Fibroblast of peridontal ligament (primary cell): Measurements from ENCODE around the gene ANKRD65.
"Not testable (repeated sequence)": the region's sequence is repeated elsewhere in the genome, so short reads cannot be mapped to it uniquely, and the experiment has no call there.

ENCODE experiments used
- DNase-seq: peaks from one replicate; pipeline ENCODE4 v3.0.0-alpha.2; 2010; ENCODE audit errors: extremely low read depth

ANKRD65 gene

DNA sequence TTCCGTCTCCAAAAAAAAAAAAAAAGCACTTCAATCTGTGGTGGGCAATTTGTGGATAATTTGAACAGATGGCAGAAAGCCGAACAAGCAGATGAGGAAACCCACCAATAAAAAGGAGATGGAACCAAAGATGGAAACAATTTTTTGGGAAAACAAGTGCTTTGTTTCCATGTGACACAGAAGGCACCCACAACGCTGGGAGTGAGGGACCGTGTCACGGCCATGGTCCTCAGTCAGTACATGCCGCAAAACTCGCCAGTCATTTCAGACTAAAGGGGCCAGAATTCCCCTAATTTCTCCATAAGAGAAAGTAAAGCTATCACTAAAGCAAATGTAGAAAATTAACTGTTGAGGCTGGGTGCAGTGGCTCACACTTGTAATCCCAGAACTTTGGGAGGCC, 27.0 kb downstream of the ANKRD65 start:
- DNase-seq: no peak

DNA sequence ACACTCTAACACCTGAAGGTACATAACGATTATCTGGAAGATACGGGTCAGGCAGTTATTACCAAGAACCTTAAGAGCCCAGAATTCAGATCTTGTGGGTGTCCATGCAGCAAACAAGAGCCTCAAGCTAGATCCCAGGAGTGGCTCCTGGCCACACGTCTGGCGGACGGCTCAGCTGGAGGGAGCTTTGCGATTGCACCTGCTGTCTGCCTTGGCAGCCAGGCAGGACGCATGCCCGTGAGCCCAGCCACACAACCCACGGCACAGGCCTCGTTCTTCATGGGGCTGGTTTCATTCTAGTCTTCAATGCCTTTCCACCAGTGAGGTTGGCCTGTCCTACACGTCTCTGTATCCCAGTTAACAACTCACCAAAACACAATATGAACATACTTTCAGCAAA, 27.6 kb downstream of the ANKRD65 start:
- no peak for DNase-seq

DNA sequence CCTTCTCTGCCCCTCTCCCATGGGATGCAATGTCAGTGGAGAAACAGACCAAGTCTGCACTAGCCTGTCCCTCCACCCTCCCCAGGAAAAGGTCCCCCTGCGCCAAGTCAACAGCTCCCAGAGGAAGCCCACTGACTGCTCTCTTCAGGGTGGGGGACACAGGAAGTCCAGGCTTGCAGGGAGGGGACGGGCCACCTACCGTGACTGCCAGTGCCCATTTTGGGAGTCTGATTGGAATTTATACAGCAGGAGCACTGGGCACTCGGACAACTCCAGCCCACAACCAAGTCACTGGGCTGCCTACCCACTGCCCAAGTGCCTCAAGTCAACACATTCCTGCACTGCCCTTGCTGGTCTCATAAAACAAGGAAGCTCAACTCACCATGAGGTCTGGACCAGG, 28.1 kb downstream of the ANKRD65 start:
- DNase-seq: no peak

DNA sequence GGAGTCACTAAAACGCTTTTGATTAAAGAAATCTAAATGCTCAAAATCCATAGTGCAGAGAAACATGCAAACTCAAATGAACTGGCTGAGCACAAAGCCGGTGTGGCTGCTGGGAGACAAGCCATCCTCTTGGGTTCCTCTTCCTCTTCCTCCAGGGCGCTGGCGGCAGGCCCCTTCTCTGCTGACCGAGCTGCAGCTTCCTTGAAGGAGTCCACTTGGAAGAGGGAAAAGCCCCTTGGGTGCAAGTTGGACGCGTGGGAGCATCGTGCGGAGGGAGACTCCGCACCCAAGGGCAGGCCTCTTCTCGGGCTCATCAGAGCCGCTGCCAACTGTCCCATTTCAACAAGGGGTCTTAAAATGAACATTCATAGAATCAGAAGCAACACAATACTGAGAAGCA, 29.9 kb downstream of the ANKRD65 start:
- DNase-seq: no peak

DNA sequence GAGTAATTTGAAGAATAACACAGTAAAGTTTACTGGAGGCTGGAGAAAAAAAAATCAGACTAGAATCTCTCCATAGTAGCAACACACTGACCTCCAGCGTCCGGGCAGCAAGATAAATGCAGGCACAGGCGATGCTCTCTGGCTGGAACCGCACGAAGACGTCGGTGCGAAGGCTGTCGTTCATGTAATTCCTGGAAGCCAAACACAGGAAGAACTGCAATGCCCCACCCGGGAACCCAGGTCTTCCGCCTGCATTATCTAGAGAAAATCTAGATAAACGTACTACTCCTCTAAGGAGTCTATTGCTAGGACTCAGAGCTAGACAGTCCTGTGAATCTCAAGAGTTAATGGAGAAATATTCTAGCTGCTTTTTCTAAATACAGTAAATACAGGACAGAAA, 30.4 kb downstream of the ANKRD65 start:
- no peak for DNase-seq

DNA sequence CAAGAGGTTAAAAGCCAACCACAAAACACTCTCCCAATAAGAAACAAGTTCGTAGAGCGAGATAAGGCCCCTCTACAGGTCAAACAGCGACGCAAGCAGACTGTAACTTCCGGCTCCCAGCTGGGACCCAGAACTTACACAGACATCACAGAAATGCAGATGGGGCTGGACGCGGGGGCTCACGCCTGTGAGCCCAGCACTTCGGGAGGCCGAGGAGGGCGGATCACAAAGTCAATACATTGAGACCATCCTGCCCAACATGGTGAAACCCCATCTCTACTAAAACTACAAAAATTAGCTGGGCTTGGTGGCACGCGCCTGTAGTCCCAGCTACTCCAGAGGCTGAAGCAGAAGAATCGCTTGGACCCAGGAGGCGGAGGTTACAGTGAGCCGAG, 33.0 kb downstream of the ANKRD65 start:
- DNase-seq: no peak

DNA sequence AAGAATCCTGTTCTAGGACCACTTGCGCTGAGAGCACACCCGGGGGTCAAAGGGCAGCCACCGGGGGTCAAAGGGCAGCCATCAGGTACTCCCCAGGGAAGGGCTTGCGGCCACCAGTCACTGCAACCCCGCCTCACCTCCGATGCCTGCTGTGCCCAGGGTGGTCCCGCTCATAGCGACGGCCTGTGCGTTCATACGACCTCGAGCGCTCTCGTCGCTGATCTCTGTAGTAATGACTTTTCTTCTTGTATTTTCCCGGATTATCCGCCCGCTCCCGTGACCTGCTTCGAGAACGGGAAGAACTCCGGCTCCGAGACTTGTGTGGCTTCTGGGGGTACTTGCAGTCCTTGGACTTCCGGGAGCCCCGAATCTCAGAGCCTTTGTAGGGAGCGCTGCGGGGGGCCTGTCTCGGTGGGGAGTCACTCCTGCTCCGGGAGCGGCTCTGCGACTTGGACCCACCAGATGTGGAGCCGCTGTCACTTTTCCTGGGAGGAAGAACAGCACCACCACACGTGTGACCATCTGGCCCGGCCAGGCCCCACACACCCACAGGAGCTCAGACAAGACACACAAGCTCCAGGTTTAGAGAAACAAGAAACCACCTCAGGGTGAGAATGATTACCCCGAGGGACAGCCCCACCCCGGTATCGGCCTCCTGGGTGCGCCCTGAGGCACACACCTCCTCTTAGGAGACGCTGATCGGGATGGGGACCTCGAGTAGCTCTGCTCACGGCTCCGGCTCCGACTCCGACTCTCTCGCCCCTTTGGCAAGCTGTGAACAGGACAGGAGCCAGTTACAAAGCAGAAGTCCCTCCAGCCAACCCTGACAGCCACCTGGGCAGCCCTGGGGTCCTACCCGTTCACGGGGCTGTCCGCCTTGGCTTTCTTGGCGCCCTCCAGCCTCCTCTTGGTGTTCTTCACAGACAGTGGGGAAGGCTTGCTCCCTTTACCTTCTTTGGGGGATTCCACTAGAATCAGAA, 33.7 kb downstream of the ANKRD65 start:
- DNase-seq: no peak

DNA sequence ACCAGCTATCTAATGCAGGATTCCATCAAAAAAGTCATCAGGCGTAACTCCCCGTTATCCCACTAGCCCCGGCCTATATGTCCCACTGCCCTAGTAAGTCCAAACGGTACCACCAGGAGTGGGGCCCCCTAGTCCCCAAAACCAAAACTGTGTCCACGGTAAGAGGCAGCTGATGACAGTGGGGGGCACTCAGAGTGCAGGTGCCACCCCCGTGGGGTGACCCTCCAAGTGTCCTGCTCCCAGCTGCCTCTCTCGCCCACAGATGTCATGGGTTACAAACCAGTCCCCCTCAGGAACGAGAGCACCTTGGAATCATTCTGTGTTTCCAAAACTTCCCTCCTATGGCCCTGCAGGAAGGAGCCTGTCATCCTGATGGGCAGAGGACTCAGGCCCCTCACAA, 35.1 kb downstream of the ANKRD65 start:
- no peak for DNase-seq

DNA sequence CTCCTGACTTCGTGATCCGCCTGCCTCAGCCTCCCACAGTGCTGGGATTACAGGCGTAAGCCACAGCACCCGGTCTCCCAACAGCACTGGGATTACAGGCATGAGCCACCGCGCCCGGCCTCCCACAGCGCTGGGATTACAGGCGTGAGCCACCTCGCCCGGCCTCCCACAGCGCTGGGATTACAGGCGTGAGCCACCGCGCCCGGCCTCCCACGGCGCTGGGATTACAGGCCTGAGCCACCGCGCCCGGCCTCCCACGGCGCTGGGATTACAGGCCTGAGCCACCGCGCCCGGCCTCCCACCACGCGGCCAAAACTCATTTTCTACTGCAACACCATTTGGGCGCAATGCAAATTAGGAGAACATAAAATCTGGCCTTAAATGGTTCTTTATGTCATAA, 35.7 kb downstream of the ANKRD65 start:
- not testable (repeated sequence) for DNase-seq

DNA sequence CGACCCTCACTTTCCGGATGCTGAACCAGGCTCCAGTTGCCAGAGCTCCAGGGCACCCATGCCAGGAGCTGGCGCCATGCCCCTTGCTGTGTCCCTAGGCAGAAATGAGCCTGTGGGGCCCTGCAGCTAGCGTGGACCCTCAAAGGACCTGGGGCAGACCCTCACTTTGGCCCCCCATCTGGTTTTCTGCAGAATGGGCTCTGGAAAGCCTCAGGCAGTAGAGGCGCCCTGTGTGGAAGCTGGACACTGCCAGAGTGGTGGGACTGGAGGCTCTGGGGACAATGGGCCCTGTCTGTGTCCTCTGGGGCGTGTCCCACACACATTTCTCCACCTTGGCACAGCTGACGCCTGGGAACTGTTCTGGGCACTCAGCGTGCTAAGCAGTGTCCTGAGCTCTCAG, 39.8 kb downstream of the ANKRD65 start:
- DNase-seq: no peak

DNA sequence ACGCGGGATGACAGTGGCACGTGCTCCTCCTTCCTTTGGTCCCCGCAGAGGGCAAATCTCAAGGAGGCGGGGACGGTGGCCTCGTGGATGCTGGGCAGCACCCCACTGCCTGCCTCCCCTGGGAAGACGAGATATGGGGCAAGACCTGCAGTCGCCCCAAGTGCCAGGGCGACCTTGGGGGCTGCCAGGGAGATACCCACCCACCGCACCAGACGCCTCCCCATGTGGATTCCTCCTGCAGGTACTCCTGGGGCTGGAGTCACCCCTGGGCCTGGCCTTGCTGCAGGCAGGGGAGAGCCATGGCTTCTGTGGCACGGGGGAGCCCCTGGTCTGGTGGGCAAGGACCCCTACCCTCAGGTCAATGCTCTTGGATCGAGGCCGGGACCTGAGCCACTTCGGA, 40.2 kb downstream of the ANKRD65 start:
- no peak for DNase-seq

DNA sequence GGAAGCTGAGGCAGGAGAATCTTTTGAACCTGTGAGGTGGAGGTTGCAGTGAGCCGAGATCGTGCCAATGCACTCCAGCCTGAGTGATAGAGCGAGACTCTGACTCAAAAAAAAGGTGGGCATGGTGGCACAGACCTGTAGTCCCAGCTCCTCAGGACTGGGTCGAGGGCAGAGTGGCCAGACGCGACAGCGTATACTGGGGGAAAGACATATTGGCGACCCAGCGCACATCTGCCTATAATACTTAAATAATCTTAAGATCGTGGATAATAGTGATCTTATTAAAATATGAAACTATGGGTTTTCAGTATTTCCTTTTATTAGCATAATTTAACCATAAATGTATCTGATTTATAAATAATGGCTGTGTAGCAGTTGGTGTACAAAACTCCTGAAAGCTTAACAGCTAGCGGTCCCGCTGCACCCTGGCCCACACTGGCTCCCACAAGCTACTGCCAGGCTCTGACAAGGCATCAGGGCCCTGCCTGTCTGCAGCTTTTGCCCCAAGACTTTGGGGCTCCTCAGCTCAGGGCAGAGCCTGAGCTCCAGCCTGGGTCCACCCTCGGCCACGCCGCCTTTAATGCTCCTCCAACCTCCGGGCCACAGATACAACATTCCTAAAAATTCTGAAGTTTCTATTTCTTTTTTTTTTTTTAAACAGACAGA, 43.4 kb downstream of the ANKRD65 start:
- no peak for DNase-seq

DNA sequence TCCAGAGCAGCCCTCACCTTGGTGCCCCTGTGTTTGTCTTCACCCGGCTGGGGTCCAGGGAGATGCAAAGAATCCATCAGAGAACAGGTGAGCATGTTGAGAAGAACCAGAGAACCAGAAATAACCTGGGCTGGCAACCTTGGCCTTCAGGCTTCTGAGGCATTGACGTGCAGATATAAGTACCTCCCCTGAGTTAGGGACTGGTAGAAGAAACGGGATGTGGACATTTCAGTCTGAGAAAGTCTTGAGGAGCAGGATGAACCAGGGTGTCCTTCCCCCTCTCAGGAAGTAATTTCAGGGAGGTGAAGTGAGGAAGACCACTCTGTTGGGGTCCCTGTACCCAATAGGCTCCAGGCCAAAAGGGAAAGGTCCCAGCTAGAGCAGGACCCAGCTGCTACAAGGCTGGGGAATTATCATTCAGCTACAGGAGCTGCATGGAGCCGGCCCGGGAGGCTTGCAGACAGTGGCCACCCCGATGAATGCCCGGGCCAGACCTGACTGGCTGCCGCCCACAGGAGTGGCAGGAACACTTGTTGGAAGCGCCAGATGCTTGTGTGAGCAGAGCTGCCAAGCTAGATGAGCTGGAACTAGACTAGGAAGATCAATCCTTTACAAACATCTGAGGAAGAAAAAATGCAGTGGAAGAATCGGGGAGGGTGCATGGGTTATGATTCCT, 44.4 kb downstream of the ANKRD65 start:
- no peak for DNase-seq

DNA sequence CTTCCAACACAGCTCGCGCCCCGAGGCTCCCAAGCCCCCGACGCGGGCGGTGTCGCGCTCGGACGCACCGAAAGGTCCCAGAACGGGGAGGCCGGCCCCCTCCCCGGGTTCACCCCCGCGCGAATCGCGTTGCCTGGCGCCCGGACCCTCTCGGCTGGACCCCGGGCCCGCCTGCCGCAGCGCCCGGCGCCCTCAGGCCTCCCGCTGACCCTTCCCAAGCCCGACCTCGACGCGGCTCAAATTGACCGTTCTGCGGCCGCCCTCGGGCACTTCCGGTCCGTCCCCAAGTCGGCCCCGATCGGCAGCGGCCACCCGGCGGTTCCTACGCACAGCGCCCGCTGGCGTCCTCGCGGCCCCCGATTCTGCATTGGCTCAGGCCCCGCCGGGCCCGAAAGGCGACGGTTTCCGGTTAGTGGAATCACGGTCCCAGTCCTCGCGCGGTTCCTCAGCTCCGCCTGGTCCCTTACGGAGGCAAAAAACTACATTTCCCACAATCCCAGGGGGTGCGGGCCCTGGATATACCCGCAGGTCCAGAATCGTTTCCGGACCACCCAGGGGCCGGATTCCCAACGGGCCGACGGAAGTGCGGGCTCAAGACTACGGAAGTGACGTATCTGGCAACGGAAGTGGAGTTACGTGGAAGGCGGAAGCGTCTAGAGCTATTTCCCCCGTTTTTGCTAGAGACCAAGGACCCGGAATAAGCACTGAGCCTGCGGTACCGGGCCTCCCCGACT, 46.0 kb downstream of the ANKRD65 start, which contains the start of gene AURKAIP1:
TSS of gene AURKAIP1 (minus strand) at position 279 of the 734 bp plus-strand sequence. CDS start 451 bp downstream, outside the sequence.
- peak; percentile 100 for DNase-seq

DNA sequence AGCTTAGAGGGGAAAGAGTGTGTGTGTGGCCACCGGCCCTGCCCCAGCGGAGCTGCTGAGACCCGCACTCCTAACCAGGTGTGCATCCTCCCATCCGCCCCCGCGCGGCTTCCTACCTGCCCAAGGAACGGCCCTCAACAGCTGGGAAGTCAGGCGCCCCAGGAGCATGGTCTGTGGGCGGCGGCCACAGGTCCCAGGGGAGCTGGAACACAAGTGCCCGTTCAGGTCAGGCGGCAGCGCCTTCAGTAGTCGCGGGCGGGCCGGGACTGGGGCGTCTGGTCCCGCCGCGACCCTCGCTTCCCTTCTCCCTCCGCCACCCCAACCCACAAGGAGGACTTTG, 46.5 kb downstream of the ANKRD65 start:
- no peak for DNase-seq

DNA sequence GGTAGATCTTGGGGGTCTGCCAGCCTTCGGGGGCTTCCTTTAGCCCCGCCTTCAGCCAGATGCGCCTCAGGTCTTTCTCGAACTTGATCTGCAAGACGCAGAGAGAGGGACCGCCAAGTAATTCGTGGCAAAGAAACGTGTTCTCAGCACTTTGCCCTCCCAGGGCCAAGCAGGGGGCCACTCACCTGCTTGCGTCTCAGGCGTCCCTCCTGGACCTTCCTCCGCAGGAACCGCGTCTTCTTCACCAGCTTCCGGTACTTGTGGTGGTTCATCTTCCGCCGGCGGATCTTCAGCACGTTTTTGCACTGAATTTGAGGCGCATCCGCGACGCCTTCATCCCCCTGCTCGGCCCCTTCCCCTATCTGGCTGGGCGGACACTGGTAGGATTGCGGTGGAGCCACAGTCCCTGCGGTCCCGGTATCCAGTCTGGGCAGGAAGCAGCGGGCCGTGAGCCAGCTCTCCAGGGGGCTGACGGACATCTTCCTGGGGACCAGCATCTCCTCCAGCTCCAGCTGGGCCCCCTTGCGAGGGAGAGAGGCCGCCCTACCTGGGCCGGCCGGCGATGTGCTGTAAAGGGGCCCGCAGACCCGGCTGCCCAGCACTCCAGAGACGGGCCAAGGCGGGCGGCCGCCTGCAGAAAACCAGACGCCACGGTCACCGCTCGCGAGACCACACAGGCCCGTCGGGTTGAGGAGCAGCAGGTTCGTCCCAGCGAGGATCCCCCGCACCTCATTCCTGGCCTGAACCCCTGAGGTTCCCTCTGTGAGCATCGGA, 47.1 kb downstream of the ANKRD65 start:
- DNase-seq: no peak

DNA sequence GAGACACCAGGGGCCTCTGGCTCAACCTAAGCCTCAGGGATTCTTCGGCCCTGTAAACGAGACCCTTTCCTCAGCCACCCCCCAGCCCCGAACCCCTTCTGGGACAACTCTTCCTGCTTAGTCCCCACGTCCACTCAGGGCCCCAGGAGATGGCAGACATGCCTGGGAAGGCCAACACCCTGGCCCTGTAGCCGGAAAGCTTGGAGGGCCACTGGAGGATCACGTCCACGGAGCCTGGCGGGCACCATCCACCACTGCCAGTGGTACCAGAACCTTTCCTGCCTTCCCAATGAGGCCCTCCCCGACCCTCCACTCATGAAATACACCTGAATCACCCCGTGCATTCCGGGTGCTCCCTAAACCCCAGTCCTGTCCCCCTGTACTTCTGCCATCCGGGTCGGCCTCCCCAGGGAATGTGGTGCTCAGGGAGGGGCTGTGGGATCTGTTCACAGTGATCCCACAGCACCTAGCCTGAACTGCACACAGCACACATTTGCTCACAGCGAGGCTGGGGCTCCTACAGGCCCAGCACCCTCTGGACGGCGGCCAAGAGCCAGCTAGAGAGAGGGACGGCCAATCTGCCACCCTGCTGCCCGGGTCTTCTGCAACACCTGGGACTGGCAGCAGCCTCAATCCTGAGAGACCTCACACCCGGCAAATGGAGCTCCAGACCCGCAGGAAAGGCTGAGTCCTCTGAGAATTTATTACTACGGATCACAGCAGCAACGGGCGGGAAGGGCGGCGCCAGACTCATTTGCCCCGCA, 47.8 kb downstream of the ANKRD65 start:
- no peak for DNase-seq

DNA sequence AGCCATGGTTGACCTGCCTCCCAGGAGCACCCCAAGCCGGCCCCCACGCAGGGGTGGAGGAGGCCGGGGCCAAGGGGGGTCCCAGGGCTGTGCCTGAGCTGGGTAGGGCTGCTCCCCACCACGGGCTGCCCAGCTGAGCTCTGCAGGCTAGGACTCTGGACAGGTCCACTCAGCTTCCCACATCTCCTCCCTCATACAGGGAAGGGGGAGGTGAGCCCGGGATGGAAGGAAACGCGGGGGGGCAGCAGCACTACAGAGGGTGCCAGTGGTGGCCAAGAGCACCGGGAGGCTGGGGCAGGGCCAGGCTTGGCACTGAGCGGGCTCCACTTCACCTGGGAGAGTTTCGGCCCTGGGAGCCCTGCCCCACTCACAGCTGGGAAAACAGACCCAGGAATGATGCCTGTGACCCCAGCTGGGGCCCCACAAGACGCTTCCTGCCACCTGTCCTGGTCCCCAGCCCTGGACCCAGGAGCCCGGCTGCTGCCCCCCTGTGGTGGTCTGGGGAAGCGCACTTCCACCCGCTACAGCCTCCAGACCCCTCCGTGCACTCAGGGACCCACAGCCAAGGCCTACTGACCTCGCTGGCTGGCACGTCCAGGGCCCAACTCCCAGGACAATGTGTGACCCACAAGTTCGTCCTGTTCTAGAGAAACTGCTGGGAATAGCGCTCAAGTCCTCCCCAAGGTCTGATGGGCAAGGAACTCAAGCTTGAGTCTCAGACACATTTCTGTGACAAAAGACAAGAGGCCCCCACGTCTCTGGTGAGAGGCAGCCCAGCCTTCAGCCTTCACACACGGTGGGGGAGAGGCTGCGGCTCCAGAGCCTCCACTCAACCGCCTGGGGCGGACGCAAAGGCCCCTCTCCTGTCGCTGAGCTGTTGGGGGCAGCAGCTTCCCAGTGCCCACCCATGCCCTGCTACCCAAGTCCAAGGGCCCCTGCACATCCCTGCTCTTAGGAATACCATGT, 49.0 kb downstream of the ANKRD65 start:
- DNase-seq: peak; percentile 51

DNA sequence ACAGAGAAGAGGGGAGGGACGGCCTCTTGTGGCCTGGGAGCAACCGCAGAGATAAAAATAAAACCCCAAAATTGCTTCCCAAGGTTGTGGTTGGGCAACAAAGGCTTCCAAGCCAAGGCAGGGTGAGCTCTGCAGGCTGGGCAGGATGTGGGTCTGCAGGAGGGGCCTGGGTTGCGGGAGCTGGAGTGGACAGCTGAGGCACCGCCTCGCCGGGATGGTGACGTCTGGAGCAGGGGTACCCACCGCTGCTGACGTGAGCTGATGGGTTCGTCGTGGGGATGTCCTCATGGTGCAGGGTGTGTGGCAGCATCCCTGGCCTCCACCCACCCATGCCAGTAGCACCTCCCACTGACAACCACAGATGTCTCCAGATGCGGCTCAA, 49.7 kb downstream of the ANKRD65 start:
- peak; percentile 86 for DNase-seq
